GM12878 (cell line): ENCODE results near the gene PRLH. TPM values are rescaled to one million over a fixed set of nuclear protein-coding genes. Genes with fewer than 3 reads are reported as not detected.

ENCODE experiments used
- ATAC-seq: fragments of 200-7000 bp; cut with Tn5 transposase; 3 replicates; pipeline ENCODE4 v1.9.1; 2020; ENCODE audit warnings: mild to moderate bottlenecking, moderate library complexity
- BruUV-seq: library from RNA; stranded (reverse); fragments of 400-500 nt; replicated peaks from 2 replicates; lab custom pipeline; 2021; lab: Mats Ljungman, UMichigan
- CTCF ChIA-PET: fragments of 300-600 bp; sonication (Branson Sonifier 250); formaldehyde crosslinking; extraction: SDS; loops from one replicate; lab custom pipeline; 2021; ENCODE audit warnings: inconsistent platforms; lab: Yijun Ruan, JAX
- POLR2A ChIA-PET: fragments of 350-600 bp; formaldehyde crosslinking; extraction: SDS; loops from one replicate; lab custom pipeline; 2021; ENCODE audit warnings: inconsistent platforms; lab: Charles Lee
- RAD21 ChIA-PET: fragments of 300-600 bp; sonication (Branson Sonifier 250); formaldehyde crosslinking; loops from one replicate; lab custom pipeline; 2023; ENCODE audit warnings: antibody characterized with exemption; ENCODE audit not compliant: unreplicated experiment; lab: Charles Lee
- SMC1A ChIA-PET: fragments of 300-600 bp; sonication (Branson Sonifier 250); formaldehyde crosslinking; loops from one replicate; lab custom pipeline; 2023; ENCODE audit not compliant: unreplicated experiment, uncharacterized antibody; lab: Charles Lee
- DNase-seq: peaks from one replicate; pipeline ENCODE4 v3.0.0-alpha.2; 2011; ENCODE audit warnings: low read depth, low spot score
- FAIRE-seq: peaks from 3 replicates; lab custom pipeline; 2011; peaks lifted over from hg19 to GRCh38; lab: Jason Lieb, UNC
- H2AFZ ChIP-seq: 2 replicates; pipeline ENCODE4 v1.6.0; 2011; ENCODE audit warnings: low read depth, low read length, control low read depth; ENCODE audit not compliant: control insufficient read depth
- H3K27ac ChIP-seq: 2 replicates; pipeline ENCODE4 v1.5.1; 2011; ENCODE audit warnings: control low read depth; ENCODE audit not compliant: control insufficient read depth, insufficient read depth
- H3K27me3 ChIP-seq, 2 experiments: replicated peaks in 1 of 2; 2 replicates each; pipeline versions ENCODE4 v1.6.0 to v1.6.1; 2011; ENCODE audit warnings: low read length in 1 of 2; ENCODE audit not compliant: control insufficient read depth in 2 of 2, insufficient read depth in 2 of 2
- H3K36me3 ChIP-seq, 2 experiments: 2 replicates each; pipeline ENCODE4 v1.5.1; 2011; ENCODE audit warnings: low read length in 1 of 2; ENCODE audit not compliant: control insufficient read depth in 2 of 2, insufficient read depth in 2 of 2
- H3K4me1 ChIP-seq: 2 replicates; pipeline ENCODE4 v1.6.1; 2011; ENCODE audit warnings: mild to moderate bottlenecking, low read length, moderate library complexity, mixed read lengths; ENCODE audit not compliant: control insufficient read depth, insufficient read depth
- H3K4me2 ChIP-seq: 2 replicates; pipeline ENCODE4 v1.6.0; 2011; ENCODE audit warnings: control low read depth; ENCODE audit not compliant: control insufficient read depth, insufficient read depth
- H3K4me3 ChIP-seq: fragments of 200-600 bp; sonication (generic); 2 replicates; pipeline ENCODE4 v1.5.1; 2016
- H3K79me2 ChIP-seq: 2 replicates; pipeline ENCODE4 v1.6.0; 2011; ENCODE audit warnings: low read length; ENCODE audit not compliant: control insufficient read depth, insufficient read depth
- H3K9ac ChIP-seq: 2 replicates; pipeline ENCODE4 v1.8.0; 2011; ENCODE audit warnings: low read length, control low read depth, mixed read lengths; ENCODE audit not compliant: control insufficient read depth, insufficient read depth
- H3K9me3 ChIP-seq: replicated peaks from 3 replicates; pipeline ENCODE4 v1.5.1; 2011; ENCODE audit warnings: mild to moderate bottlenecking, low read length; ENCODE audit not compliant: control insufficient read depth, insufficient read depth
- H4K20me1 ChIP-seq: 2 replicates; pipeline ENCODE4 v1.6.0; 2011; ENCODE audit not compliant: control insufficient read depth, insufficient read depth
- CREB1 ChIP-seq: IDR thresholded peaks from 2 replicates; pipeline ENCODE4 v1.6.1; 2012; ENCODE audit warnings: low read depth, mild to moderate bottlenecking, inconsistent platforms
- EGR1 ChIP-seq, 2 experiments: IDR thresholded peaks; 1 replicate in 1 of 2; 2 replicates in 1 of 2; pipeline ENCODE4 v1.6.1; 2011 to 2012; ENCODE audit warnings: low read depth in 2 of 2, low read length in 2 of 2, borderline replicate concordance in 1 of 2, mild to moderate bottlenecking in 1 of 2, moderate library complexity in 1 of 2
- EZH2 ChIP-seq: IDR thresholded peaks from 2 replicates; pipeline ENCODE4 v1.6.1; 2012; ENCODE audit warnings: low read depth, mild to moderate bottlenecking, control low read depth, inconsistent platforms, low read length, borderline replicate concordance; ENCODE audit not compliant: control insufficient read depth
- HDAC6 ChIP-seq: fragments of 200-600 bp; sonication (generic); IDR thresholded peaks from one replicate; pipeline ENCODE4 v1.8.0; 2017; ENCODE audit warnings: antibody characterized with exemption; ENCODE audit not compliant: unreplicated experiment
- WGBS: methylation state at CpG from one replicate; pipeline ENCODE4 v1.1.6; 2016; ENCODE audit warnings: low lambda C conversion rate; ENCODE audit not compliant: insufficient replicate concordance, insufficient coverage; ENCODE audit errors: missing lambda C conversion rate; 5-methylcytosine and 5-hydroxymethylcytosine counted together
- in situ Hi-C: fragments of 300-500 bp; cut with MboI; formaldehyde crosslinking; loops from 9 replicates; pipeline ENCODE4 v1.14.3; 2018; ENCODE audit warnings: mixed read lengths
- intact Hi-C: fragments of 100-400 bp; cut with micrococcal nuclease; formaldehyde crosslinking; loops from one replicate; pipeline ENCODE4 v1.14.2; 2022; ENCODE audit not compliant: unreplicated experiment
- polyA plus RNA-seq, 11 experiments: library from polyadenylated mRNA; depleted of rRNA in 4 of 11; unstranded in 6 of 11; stranded (reverse) in 5 of 11; fragments of >200 nt; fragmentation: Nextera tagmentation in 4 of 11; fragmentation: Illumina TruSeq in 1 of 11; extraction: Ambion mirVana in 4 of 11; extraction: Trizol in 1 of 11; gene quantifications; 1 replicate in 1 of 11; 2 replicates in 10 of 11; pipeline versions ENCODE4 v1.2.1 to v1.2.3, GENCODE V29; 2011 to 2016; ENCODE audit warnings: inconsistent platforms in 2 of 11, missing spikeins in 2 of 11, low read depth in 1 of 11
- total RNA-seq, 4 experiments: library from RNA; depleted of rRNA in 3 of 4; stranded (reverse); fragments of >200 nt in 3 of 4; fragmentation: Illumina TruSeq in 1 of 4; extraction: Trizol in 1 of 4; gene quantifications; 2 replicates each; pipeline versions ENCODE4 v1.2.1 to v1.2.3, GENCODE V29; 2013 to 2021
- TF ChIP-seq, protein P1 (sequence below), 3 experiments: IDR thresholded peaks in 2 of 3; conservative IDR thresholded peaks in 1 of 3; 2 replicates each; pipeline ENCODE4 v1.5.1; 2011; ENCODE audit warnings: low read depth in 3 of 3, low read length in 3 of 3, mild to moderate bottlenecking in 3 of 3, control low read depth in 2 of 3, moderate library complexity in 2 of 3, inconsistent platforms in 1 of 3, mixed read lengths in 1 of 3; ENCODE audit not compliant: control insufficient read depth in 2 of 3, insufficient read depth in 1 of 3; ENCODE audit errors: extremely low read depth in 1 of 3
- TF ChIP-seq, protein P2 (sequence below): IDR thresholded peaks from 2 replicates; pipeline ENCODE4 v1.6.1; 2011; ENCODE audit warnings: low read depth, mild to moderate bottlenecking, low read length, moderate library complexity, borderline replicate concordance; ENCODE audit errors: extremely low read depth

Gene PRLH
- total and polyA plus RNA-seq, 10 of the 15 experiments (the other 5 are each of a cell fraction or from before 2014, with no cell fraction given), result not detected

DNA sequence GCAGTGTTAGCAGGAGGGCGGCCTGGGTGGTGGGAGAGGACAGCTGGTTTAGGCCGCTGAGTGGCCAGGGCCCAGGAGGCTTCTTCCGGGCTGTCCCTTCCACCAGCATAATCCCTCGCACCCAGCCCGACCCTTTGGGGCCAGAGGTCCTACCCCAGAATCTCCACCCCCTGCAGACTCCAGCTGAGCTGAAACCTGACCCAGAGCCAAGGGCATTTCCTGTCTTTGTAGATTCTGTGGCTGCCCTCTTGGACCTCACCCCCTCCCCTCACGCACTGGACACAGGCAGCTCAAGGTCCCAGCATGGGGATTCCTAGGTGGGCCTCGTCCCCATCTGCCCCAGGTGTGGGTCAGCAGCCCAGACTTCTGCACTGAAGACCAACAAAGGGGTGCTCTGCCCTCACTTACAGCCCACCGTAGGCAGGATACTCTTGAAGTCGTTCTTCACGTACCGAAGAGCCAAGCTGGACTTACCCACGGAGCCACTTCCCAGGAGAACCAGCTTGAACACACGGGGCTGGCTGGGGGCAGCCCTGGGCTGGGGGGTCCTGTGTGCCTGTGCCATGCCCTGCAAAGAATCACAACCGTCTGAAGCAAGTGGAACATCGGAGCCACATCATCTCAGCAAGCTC lies 19.3 kb downstream of the PRLH start:
- no peaks in the 10 kb centered on the region for H4K20me1 ChIP-seq
- no peak overlapping the region for H3K4me3 ChIP-seq
- ATAC-seq (no peak), FAIRE-seq (no peak), DNase-seq (no peak)
- no peaks in the 10 kb centered on the region; a peak in 1 of 4 replicates for H3K27me3 ChIP-seq
- H3K9me3 ChIP-seq, result no peaks in the 10 kb centered on the region; the same call in 2 of the 3 replicates
- no peaks in the 10 kb centered on the region for H3K36me3 ChIP-seq
- in situ Hi-C loops (loop anchor here (10.0 kb wide), 1 partner anchor 159 kb away; no protein-coding TSS in a partner anchor), intact Hi-C loops (no loop called here)
- H2AFZ ChIP-seq, result no peak overlapping the region
- H3K79me2 ChIP-seq, result no peaks in the 10 kb centered on the region
- no peaks in the 10 kb centered on the region for H3K4me1 ChIP-seq
- ChIA-PET SMC1A (interaction anchor here (0.6 to 2.1 kb wide), 3 partner anchors 14 to 688 kb away, joined by 3 to 7 read pairs (median 3); no protein-coding TSS in a partner anchor), POLR2A (no interaction called here), RAD21 (interaction anchor here (1.7 to 1.8 kb wide), 2 partner anchors 14 to 159 kb away, joined by 4 read pairs; no protein-coding TSS in a partner anchor), CTCF (interaction anchor here (1.1 to 1.2 kb wide), 2 partner anchors 54 to 80 kb away, joined by 3 to 4 read pairs; no protein-coding TSS in a partner anchor)
- 57% methylated on average over 14 of the region's 15 CpGs for WGBS
- no peak overlapping the region for H3K27ac ChIP-seq
- H3K9ac ChIP-seq, result no peak overlapping the region
- no TSS peak for BruUV-seq
- no peak for TF ChIP-seq CREB1
- TF ChIP-seq, protein P1, sequence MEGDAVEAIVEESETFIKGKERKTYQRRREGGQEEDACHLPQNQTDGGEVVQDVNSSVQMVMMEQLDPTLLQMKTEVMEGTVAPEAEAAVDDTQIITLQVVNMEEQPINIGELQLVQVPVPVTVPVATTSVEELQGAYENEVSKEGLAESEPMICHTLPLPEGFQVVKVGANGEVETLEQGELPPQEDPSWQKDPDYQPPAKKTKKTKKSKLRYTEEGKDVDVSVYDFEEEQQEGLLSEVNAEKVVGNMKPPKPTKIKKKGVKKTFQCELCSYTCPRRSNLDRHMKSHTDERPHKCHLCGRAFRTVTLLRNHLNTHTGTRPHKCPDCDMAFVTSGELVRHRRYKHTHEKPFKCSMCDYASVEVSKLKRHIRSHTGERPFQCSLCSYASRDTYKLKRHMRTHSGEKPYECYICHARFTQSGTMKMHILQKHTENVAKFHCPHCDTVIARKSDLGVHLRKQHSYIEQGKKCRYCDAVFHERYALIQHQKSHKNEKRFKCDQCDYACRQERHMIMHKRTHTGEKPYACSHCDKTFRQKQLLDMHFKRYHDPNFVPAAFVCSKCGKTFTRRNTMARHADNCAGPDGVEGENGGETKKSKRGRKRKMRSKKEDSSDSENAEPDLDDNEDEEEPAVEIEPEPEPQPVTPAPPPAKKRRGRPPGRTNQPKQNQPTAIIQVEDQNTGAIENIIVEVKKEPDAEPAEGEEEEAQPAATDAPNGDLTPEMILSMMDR (IDR thresholded peaks at IDR 0.05 in 2 of 3, conservative IDR thresholded peaks at IDR 0.05 in 1 of 3; ENCODE audit: control insufficient read depth in 2 of 3, extremely low read depth in 1 of 3, insufficient read depth in 1 of 3, low read depth in 3 of 3, low read length in 3 of 3), result no peak
- TF ChIP-seq, protein P2, sequence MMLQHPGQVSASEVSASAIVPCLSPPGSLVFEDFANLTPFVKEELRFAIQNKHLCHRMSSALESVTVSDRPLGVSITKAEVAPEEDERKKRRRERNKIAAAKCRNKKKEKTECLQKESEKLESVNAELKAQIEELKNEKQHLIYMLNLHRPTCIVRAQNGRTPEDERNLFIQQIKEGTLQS, result no peak
- TF ChIP-seq EGR1 (IDR thresholded peaks at IDR 0.05; ENCODE audit: borderline replicate concordance in 1 of 2, low read depth in 2 of 2, low read length in 2 of 2), result no peak
- no peak for TF ChIP-seq EZH2
- TF ChIP-seq HDAC6, result no peak
- no peak overlapping the region for H3K4me2 ChIP-seq
